Measurements from ENCODE around the gene PINK1.

DNA sequence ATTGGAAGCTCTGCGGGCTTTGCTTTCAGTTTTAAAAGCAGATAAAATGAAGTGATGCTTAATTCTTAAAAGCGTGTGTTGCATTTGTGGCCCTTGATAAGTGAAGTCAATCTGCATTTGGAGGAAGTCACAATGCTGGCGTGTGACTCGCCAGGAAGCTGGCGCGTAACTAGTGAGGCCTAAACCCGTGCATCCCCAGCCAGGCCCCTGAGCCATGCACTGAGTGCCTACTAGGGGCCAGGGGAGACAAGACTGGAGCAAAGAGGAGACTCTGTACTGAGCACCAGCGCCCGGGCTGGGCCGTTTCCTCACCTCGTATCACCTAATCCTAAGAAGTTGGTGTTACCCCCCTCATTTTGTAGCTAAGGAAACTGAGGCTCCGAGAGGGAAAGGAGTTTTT is 32.5 kb downstream of the PINK1 start:
- TF ChIP-seq POLR2A (IDR thresholded peaks at IDR 0.05; ENCODE audit: low read depth, low read length) (no peak), POLR2AphosphoS5 (IDR thresholded peaks at IDR 0.05; ENCODE audit: low read depth, low read length) (no peak)
